HL-60/S4 (cell line): ENCODE measurements around the gene COQ6.
"Not testable (repeated sequence)": the region's sequence is repeated elsewhere in the genome, so short reads cannot be mapped to it uniquely, and the experiment has no call there.

Experiments used
- in situ Hi-C: fragments of 300-500 bp; cut with MboI; formaldehyde crosslinking; loops from 2 replicates; pipeline ENCODE4 v1.14.3; 2022; ENCODE audit warnings: low sequenced_read_pairs

Gene COQ6

DNA sequence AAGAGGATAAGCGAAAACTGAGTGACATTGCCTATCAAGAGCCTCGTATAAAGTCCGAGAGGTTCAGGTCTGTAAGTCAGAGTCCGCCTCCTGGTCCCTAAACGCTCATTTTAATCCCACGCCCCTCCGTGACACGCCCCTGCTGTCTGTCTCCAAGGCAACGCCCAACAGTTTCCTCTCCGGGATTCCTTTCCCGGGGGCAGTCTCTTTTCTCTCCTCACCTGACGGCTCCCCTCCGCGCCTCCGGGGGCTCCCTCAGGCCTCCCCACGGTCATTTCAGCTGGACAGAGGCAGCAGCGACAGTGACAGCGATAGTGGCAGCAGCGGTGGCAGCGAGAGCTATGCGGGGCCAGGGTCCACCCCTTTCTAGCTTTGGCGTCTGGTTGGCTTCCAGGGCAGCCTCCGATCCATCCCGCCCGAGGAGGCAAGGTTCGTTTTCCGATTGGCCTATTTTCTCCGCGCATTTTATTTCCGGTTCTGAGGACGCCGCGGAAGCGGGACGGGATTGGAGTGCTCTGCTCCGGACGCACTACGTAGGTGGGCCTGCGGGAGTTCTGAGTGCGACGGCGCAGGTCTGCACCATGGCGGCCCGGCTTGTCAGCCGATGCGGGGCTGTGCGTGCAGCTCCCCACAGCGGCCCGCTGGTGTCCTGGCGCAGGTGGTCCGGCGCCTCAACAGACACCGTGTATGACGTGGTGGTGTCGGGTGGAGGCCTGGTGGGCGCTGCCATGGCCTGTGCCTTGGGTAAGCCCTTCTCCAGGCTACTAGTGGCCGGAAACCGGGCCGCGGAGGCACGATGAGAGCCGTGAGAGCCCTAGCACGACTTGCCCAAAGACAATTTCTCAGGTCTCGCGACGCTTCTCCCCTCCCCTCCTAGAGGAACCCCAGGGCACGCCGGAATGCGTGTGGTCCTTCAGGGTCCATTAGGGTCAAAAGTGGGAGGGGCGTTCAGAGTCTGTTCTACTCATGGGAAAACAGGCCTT is at the start of gene COQ6, which contains the start of gene FAM161B:
TSS of gene COQ6 (plus strand) at position 551 of the 983 bp plus-strand sequence. CDS start at position 582, 31 bp downstream.
TSS of gene FAM161B (minus strand) at position 343 of the 983 bp plus-strand sequence. CDS start at position 275, 68 bp downstream.
- in situ Hi-C loops = no loop called here

DNA sequence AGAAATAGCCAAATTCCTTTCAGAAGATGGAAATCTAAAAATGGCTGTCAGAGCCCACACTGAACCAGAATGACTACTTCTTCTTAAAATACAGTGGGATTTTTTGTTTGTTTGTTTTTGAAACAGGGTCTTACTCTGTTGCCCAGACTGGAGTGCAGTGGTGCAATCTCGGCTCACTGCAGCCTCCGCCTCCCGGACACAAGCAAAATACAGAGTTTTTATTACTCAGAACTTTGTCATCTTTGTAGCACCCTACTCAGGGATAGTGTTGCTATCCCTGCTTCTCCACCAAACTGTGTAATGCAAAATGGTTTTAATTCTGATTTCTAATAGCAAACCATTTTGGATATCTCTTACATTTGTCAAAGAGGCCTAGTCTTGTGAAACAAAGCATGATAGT is 47.1 kb upstream of the COQ6 start:
- in situ Hi-C loops = no loop called here

- in situ Hi-C loops = no loop called here
Measured at GRCh38 chr14:73909681-73910080, 40.4 kb upstream of the COQ6 start.

GRCh38 chr14:73913256-73913655 is 36.8 kb upstream of the COQ6 start:
- in situ Hi-C loops = no loop called here

DNA sequence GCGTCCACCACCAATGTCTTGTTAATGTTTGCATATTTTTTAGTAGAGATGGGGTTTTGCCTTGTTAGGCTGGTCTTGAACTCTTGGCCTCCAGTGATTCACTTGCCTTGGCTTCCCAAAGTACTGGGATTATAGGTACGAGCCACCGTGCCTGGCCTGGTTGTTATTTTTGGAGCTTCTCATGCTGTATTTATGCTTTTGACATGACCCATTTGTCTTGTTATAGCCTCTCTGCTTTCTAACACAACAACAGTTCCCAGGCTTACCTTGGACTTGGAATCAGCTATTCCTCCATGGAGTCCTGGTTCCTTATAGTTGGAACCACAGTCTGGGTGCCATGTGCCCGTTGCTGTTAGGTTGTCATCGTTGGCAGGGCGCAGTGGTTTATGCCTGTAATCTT is 33.8 kb upstream of the COQ6 start:
- in situ Hi-C loops = no loop called here

- in situ Hi-C loops = not testable (repeated sequence)
Measured at GRCh38 chr14:73919457-73919856, 30.6 kb upstream of the COQ6 start.

DNA sequence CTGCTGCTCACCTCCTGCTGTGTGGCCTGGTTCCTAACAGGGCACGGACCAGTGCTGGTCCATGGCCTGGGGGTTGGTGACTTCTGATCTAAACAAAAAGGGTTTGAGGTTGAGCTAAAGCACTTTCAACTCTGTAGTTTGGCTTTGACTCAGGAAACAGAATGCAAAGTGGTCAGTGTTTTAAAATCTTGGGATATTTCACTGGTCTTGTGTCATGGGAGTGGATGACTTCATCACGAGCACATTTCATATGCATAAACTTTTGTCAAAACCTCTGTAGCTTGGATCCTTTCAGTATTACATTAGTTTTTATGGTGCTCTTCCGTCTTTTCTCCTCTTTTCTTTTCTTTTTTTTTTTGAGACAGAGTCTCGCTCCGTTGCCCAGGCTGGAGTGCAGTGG is 25.8 kb upstream of the COQ6 start:
- in situ Hi-C loops = no loop called here

GRCh38 chr14:73935666-73936065 is 14.4 kb upstream of the COQ6 start:
- in situ Hi-C loops = no loop called here

DNA sequence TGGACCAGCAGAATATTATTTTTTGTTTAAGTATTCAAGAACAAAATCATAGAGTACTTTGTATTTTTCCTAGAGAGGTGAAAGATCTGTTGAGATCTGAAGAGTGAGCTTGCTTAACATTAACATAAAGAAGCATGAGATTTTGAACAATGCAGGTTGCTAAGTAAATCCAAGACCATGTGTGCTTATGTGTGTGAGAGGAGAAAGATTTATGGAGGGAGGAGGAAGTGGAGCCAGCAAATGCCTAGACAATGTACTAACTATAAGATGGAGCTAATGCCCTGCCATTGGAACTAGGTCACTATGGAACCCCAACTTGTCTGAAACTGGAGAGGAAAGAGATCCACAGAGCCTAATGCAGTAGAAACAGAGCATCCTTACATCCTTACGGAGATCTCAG is 13.6 kb upstream of the COQ6 start:
- in situ Hi-C loops = no loop called here

DNA sequence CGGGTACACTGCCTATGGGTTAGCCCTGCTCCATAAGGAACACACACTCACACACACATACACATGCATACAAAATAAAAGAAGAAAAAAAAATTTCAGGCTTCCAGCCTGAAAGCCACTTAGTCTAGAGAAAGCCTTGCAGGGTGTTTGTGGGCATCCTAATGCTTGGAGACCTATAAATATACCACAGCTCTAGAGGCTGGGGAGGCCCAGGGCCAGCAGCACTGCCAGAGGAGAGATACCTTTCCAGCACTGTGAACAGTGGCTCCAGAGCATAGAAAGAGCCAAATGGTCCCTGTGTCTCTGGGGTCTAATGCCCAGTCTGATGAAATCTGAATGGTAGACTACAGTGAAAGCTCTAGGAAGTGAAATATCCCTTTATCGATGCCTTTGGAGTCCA is 13.1 kb upstream of the COQ6 start:
- in situ Hi-C loops = no loop called here

DNA sequence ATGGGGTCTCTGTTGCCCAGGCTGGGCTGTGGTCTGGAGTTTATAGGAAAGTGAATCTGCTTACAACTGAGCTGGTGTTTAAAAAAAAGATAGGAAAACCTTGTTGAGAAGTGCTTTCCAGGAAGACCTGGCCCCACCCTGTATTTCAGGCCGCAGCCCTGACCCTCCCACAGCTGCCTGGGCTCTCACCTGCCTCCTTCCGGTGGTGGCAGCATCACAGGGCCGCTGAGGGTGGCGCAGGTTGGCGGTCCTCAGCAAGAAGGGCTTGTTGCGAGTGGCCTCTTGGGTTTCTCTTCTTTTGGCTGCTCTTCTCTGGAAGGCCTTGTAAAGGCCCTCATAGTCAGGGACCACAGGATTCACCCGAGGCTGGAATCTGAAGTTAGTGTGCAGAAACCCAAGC is 7.9 kb upstream of the COQ6 start:
- in situ Hi-C loops = no loop called here

DNA sequence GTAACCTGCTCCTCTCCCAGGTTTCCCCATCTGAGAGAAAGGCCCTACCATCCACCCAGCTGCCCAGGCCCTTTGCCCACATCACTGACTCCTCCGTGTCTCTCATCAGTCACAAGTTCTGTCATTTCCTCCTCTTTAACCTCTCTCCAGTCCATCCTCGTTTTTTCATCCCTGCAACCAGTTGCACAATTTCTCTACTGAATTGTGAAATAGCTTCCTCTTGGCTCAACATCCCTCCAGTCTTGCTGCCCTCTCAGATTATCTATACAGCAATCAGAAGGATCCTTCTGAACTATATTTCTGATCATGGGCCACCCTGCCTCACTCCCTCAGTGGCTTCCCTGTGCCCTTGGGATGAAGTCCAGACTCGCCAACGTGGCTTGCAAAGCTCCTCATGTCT is 7.0 kb upstream of the COQ6 start:
- in situ Hi-C loops = no loop called here

GRCh38 chr14:73944432-73945158 is 5.5 kb upstream of the COQ6 start:
- in situ Hi-C loops = no loop called here

DNA sequence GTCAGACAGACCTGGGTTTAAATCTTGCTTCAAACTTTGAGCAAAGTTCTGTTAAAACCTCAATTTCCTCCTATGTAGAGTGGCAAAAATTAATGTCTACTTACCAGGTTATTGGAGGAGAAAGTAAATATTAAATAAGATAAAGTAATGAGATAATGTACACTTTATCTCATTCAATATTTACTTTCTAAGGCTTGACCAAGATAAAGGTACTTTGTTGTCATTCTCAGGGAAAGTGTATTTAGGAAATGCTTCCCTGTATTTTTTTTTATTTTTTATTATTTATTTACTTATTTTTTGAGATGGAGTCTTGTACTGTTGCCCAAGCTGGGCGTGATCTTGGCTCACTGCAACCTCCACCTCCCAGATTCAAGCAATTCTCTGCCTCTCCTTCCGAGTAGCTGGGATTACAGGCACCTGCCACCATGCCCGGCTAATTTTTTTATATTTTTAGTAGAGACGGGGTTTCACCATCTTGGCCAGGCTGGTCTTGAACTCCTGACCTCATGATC is 4.9 kb upstream of the COQ6 start:
- in situ Hi-C loops = no loop called here

- in situ Hi-C loops = no loop called here
Measured at GRCh38 chr14:73953731-73954130, 3.6 kb downstream of the COQ6 start.

DNA sequence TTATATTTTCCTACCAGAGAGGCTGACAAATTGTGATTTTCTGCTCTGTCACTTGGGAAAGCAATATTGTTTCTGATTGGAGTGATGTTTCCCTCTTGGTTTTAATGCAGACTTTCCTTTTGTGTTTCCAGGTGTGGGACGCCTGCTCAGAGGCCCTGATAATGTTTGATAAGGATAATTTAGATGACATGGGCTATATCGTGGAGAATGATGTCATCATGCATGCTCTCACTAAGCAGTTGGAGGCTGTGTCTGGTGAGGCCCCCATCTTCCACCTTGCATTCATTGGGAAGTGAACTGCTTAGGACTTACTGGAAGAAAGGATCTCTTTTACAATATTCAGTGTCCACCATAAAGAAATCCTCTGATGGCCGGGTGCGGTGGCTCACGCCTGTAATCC is 5.6 kb downstream of the COQ6 start:
- in situ Hi-C loops = no loop called here

DNA sequence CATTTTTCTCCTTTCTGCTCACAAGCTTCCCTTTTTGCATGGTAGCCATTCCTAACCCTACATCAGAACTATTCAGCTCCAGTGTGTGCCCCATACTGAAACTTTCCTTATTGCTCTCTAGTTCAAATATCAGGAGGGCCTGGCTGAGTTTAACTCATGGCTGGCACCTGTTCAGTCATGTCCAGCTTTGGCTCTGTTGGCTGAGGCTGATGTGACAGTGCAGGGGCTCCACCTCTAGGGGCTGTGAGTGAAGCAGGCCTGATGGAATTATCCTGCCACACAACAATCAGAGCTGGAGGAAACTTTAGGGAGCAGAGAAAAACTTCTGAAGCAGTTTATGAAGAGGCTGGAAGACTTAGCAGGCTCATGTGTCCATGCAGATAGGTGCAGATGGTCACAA is 8.5 kb downstream of the COQ6 start:
- in situ Hi-C loops = no loop called here

DNA sequence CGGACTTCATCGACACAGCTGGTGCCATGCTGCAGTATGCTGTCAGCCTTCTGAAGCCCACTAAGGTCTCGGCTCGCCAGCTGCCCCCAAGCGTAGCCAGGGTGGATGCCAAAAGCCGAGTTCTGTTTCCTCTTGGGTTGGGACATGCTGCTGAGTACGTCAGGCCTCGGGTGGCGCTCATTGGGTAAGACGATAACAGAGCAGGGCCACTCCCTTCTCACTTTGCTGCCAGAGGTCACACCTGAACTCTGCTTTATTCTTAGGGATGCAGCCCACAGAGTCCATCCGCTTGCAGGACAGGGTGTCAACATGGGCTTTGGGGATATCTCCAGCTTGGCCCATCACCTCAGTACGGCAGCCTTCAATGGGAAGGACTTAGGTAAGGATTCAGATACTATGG is 11.1 kb downstream of the COQ6 start:
- in situ Hi-C loops = no loop called here

- in situ Hi-C loops = no loop called here
Measured at GRCh38 chr14:73965216-73965615, 15.1 kb downstream of the COQ6 start.

DNA sequence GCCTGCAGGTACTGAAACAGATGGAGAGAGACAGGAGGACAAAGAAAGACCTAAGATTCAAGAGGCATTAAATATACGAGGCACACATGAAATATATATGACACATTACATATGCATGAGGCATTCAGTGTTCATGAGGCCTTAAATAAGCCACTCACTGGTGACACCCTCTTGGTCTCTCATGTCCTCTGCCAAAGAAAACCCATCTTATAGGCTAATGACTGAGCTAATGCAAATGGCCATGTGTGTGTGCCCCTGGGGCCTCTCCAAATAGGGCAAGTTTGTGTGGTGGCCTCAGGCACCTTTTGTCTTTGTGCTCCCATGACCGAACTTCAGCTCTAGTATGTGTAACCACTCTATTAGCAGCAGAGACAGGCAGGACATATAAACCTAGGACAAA is 18.8 kb downstream of the COQ6 start:
- in situ Hi-C loops = no loop called here

- in situ Hi-C loops = no loop called here
Measured at GRCh38 chr14:73973497-73973896, 23.4 kb downstream of the COQ6 start.

DNA sequence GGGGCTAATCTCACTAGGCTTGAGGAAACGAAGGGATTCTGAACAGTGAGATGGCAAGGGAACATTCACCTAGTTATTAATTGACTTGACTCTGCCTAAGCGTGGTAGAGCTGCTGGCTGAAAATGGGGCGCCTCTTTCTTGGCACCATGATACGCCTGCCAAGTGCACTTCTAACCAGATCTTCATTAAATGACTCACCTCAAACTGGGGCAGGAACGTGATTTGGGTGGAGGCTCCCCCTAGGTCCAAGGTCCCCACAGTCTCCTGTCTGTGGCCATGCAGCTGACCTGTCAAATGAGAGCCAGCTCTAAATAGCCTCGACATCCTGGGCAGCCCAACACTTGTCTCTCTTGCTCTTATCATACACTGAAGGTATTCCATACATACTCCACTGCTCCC is 26.0 kb downstream of the COQ6 start:
- in situ Hi-C loops = no loop called here
